ENCODE measurements around the gene CNTNAP2. TPM values are rescaled to one million over a fixed set of nuclear protein-coding genes. Genes with fewer than 3 reads are reported as not detected.

CNTNAP2 gene
- total RNA-seq, 4 donors from 2014 or later: 0.42 TPM; not detected in 3

DNA sequence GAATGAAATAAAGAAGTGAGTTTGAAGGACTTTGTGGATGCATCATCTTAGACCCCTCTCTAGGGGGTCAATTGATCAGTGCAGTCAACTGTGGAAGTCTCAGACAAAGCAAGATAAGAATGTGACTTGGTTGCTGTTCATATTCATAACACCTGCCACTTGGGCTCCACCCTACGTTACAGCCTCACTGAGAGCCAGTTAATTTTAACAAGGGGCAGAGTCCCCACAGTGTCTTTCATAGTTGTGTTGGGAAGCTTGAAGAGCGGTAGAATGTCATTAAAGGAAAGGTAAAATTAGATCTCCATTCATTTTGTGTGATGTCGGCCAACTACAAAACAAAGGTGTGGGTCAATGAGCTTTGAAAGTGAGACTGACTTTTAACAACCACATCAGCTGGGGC is 2031.9 kb downstream of the CNTNAP2 start:
- Histone ChIP-seq H3K27ac (no peak overlapping the region), H3K36me3 (no peaks in the 10 kb centered on the region), H3K4me1 (peaks cover 0 to 4% (median 0%) of the 10 kb centered on the region in 4 donors), H3K27me3 (no peaks in the 10 kb centered on the region), H3K4me3 (no peak overlapping the region), H3K9me3 (no peaks in the 10 kb centered on the region)
- TF ChIP-seq POLR2A (IDR thresholded peaks at IDR 0.05): no peak
- TF ChIP-seq EP300 (IDR thresholded peaks at IDR 0.05): no peak
- TF ChIP-seq, protein P1, sequence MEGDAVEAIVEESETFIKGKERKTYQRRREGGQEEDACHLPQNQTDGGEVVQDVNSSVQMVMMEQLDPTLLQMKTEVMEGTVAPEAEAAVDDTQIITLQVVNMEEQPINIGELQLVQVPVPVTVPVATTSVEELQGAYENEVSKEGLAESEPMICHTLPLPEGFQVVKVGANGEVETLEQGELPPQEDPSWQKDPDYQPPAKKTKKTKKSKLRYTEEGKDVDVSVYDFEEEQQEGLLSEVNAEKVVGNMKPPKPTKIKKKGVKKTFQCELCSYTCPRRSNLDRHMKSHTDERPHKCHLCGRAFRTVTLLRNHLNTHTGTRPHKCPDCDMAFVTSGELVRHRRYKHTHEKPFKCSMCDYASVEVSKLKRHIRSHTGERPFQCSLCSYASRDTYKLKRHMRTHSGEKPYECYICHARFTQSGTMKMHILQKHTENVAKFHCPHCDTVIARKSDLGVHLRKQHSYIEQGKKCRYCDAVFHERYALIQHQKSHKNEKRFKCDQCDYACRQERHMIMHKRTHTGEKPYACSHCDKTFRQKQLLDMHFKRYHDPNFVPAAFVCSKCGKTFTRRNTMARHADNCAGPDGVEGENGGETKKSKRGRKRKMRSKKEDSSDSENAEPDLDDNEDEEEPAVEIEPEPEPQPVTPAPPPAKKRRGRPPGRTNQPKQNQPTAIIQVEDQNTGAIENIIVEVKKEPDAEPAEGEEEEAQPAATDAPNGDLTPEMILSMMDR (IDR thresholded peaks at IDR 0.05): no peak
- DNase-seq (ENCODE audit: low spot score in 2 of 2): no peak
- 93 to 98% methylated on average over 3 of the region's 3 CpGs for WGBS, 2 donors

DNA sequence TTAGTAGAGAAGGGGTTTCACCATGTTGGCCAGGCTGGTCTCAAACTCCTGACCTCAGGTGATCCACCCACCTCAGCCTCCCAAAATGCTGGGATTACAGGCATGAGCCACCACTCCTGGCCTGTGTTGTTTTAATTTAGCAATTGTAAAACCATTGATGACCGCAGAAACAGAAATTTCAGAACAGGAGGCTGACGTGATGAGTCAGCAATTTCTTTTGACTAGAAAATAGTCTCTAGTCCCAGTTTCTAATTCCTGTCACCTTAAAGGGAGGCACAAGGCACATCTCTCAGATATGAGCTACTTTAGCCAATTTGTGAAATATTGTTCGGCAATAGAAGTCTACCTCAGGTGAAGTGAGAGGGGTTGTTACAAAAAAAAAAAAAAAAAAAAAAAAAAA is 2033.1 kb downstream of the CNTNAP2 start:
- Histone ChIP-seq H3K27ac (no peak overlapping the region), H3K27me3 (no peaks in the 10 kb centered on the region), H3K36me3 (no peaks in the 10 kb centered on the region), H3K9me3 (no peaks in the 10 kb centered on the region), H3K4me3 (no peak overlapping the region), H3K4me1 (peaks cover 0 to 9% (median 0%) of the 10 kb centered on the region in 4 donors)
- TF ChIP-seq, protein P1 (IDR thresholded peaks at IDR 0.05): no peak
- no peak for TF ChIP-seq POLR2A (IDR thresholded peaks at IDR 0.05)
- no peak for TF ChIP-seq EP300 (IDR thresholded peaks at IDR 0.05)
- DNase-seq (ENCODE audit: low spot score in 2 of 2): no peak
- 91 to 94% methylated on average over 3 of the region's 3 CpGs for WGBS, 2 donors

- H3K36me3 ChIP-seq: no peaks in the 10 kb centered on the region
- 83 to 95% methylated on average over 2 of the region's 2 CpGs for WGBS, 2 donors
These were observed 2035.2 kb downstream of the CNTNAP2 start for GRCh38 chr7:148151778-148152177.

GRCh38 chr7:148153616-148154284 is 2037.1 kb downstream of the CNTNAP2 start:
- Histone ChIP-seq H3K27me3 (no peaks in the 10 kb centered on the region), H3K4me1 (peaks cover 0 to 9% (median 0%) of the 10 kb centered on the region in 4 donors), H3K36me3 (no peaks in the 10 kb centered on the region), H3K9me3 (no peaks in the 10 kb centered on the region), H3K4me3 (no peak overlapping the region), H3K27ac (no peak overlapping the region)
- no peak for DNase-seq (ENCODE audit: low spot score in 2 of 2)
- 44 to 59% methylated on average over 6 of the region's 6 CpGs for WGBS, 2 donors
- TF ChIP-seq POLR2A (IDR thresholded peaks at IDR 0.05) (no peak), EP300 (IDR thresholded peaks at IDR 0.05) (no peak)
- TF ChIP-seq, protein P1 (IDR thresholded peaks at IDR 0.05): no peak

More at GRCh38 chr7:148151778-148152177, 2035.2 kb downstream of the CNTNAP2 start:
- no peaks in the 10 kb centered on the region for H3K27me3 ChIP-seq
- H3K9me3 ChIP-seq: no peaks in the 10 kb centered on the region
- peaks cover 0 to 9% (median 0%) of the 10 kb centered on the region in 4 donors for H3K4me1 ChIP-seq
- H3K27ac ChIP-seq: no peak overlapping the region
- H3K4me3 ChIP-seq: no peak overlapping the region
- TF ChIP-seq POLR2A (IDR thresholded peaks at IDR 0.05): no peak
- TF ChIP-seq EP300 (IDR thresholded peaks at IDR 0.05): no peak
- DNase-seq (ENCODE audit: low spot score in 2 of 2): no peak

DNA sequence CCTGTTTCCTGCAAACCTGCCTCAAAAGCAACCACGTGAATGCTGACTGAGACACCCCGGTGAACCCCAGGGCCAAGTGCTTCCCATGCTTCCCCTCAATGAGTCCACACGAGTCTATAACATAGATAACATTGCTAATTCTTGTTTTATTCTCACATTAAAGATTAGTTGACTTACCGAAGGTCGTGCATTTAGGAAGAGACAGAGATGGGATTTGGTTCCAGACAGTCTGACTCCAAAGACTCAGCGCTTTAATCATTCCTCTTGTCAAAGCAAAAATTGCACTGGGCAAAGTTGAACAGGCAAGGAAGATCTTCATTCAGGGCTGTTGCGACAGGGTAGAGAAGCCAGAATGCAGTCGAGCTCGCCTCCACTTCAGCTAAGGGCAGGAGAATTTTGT is 2038.4 kb downstream of the CNTNAP2 start:
- H3K4me1 ChIP-seq: peaks cover 0 to 9% (median 0%) of the 10 kb centered on the region in 4 donors
- H3K27ac ChIP-seq: no peak overlapping the region
- WGBS, 2 donors: 79 to 80% methylated on average over 9 of the region's 9 CpGs
- no peaks in the 10 kb centered on the region for H3K36me3 ChIP-seq
- DNase-seq (ENCODE audit: low spot score in 2 of 2): no peak
- no peaks in the 10 kb centered on the region for H3K27me3 ChIP-seq
- no peak overlapping the region for H3K4me3 ChIP-seq
- TF ChIP-seq EP300 (IDR thresholded peaks at IDR 0.05) (no peak), POLR2A (IDR thresholded peaks at IDR 0.05) (no peak)
- TF ChIP-seq, protein P1 (IDR thresholded peaks at IDR 0.05): no peak
- no peaks in the 10 kb centered on the region for H3K9me3 ChIP-seq

All from tibial nerve (tissue), 4 donors.